ENCODE results near the gene CSF2RB.

The CSF2RB gene

DNA sequence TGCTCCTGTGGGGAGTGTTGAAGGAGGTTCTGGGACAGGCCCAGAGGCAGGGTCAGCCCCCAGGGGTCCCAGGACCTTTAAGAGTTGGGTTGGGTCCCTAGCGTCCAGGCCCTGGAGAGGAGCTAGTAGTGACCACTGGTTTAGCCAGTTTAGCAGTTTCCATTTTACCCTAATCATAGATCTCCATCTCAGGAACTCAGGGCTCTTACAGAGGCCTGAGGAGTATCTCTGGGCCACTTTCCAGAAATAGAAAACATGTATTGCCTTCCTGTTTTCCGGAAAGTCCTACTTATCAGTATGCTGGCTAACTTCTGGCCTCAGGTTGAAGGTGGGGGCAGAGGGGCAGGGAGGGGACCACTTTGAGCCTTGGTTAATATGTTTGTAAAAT is 39.1 kb upstream of the CSF2RB start:
- ChIA-PET POLR2A (interaction anchor here (1.0 kb wide), 1 partner anchor 13 kb away, joined by 4 read pairs; the partner anchor contains the start of gene NCF4), CTCF (interaction anchor here (0.5 to 2.0 kb wide), 14 partner anchors 8 to 292 kb away, joined by 3 to 12 read pairs (median 4); partner anchors contain the start of gene NCF4)
- no peak for DNase-seq (ENCODE audit: extremely low spot score)
- TF ChIP-seq, protein P1, sequence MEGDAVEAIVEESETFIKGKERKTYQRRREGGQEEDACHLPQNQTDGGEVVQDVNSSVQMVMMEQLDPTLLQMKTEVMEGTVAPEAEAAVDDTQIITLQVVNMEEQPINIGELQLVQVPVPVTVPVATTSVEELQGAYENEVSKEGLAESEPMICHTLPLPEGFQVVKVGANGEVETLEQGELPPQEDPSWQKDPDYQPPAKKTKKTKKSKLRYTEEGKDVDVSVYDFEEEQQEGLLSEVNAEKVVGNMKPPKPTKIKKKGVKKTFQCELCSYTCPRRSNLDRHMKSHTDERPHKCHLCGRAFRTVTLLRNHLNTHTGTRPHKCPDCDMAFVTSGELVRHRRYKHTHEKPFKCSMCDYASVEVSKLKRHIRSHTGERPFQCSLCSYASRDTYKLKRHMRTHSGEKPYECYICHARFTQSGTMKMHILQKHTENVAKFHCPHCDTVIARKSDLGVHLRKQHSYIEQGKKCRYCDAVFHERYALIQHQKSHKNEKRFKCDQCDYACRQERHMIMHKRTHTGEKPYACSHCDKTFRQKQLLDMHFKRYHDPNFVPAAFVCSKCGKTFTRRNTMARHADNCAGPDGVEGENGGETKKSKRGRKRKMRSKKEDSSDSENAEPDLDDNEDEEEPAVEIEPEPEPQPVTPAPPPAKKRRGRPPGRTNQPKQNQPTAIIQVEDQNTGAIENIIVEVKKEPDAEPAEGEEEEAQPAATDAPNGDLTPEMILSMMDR (IDR thresholded peaks at IDR 0.05; ENCODE audit: control extremely low read depth, extremely low read depth, low read depth, missing control alignments): no peak

DNA sequence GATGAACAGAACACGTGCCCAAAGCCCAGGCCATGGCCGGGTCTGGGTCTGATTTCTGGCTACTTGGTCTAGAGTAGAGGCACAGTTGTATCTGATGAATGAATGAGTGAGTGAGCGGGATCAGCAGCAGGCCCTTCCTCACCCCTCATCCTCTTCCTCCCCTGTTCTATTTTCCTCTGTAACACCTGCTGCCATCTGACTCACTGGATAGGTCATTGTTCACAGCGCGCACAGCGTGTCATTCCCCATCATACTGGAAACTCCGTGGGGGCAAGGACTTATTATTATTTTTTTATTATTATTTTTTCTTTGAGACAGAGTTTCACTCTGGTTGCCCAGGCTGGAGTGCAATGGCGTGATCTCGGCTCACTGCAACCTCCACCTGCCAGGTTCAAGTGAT is 38.7 kb upstream of the CSF2RB start:
- ChIA-PET CTCF (interaction anchor here (1.1 to 2.0 kb wide), 7 partner anchors 12 to 35 kb away, joined by 3 to 8 read pairs (median 4); partner anchors contain the start of gene NCF4), POLR2A (no interaction called here)
- TF ChIP-seq, protein P1 (IDR thresholded peaks at IDR 0.05; ENCODE audit: control extremely low read depth, extremely low read depth, low read depth, missing control alignments): no peak
- no peak for DNase-seq (ENCODE audit: extremely low spot score)

DNA sequence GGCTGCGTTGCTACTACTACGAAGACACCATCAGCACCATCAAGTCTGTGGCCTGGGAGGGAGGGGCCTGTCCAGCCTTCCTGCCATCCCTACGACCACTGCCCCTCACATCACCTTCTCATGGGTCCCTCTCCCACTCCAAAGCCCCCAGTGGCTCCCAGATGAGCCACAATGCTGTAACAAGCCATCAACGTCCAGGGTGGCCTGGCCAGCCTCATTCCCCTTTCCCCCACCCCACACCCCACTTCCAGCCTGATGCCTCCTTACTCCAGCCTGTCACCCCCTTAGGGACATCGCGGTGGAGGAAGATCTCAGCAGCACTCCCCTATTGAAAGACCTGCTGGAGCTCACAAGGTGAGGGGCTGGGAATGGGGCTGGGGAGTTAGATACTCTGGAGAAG is 37.7 kb upstream of the CSF2RB start:
- DNase-seq (ENCODE audit: extremely low spot score): no peak
- ChIA-PET POLR2A (no interaction called here), CTCF (interaction anchor here (0.7 to 1.3 kb wide), 3 partner anchors 16 to 102 kb away, joined by 3 to 5 read pairs (median 5); no protein-coding TSS in a partner anchor)
- TF ChIP-seq, protein P1 (IDR thresholded peaks at IDR 0.05; ENCODE audit: control extremely low read depth, extremely low read depth, low read depth, missing control alignments): no peak

DNA sequence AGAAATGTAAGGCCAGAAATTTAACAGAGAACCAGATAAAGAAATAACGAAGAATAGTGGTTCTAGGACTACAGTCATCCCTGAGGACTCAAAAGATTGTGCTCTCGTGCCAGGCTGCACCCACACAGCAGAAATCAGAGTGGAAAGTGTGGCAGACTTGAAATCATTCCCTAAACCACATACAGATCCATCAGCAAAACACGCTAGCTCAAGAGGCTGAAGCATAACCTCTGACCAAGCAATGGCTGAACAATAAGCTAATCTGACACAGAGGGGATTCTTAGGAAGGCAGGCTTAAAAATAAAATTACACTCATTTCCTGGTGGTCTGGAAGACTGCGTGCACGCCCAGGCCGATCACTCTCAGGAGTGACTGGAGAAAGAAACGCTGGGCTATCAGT is 33.7 kb upstream of the CSF2RB start:
- TF ChIP-seq, protein P1 (IDR thresholded peaks at IDR 0.05; ENCODE audit: control extremely low read depth, extremely low read depth, low read depth, missing control alignments): no peak
- DNase-seq (ENCODE audit: extremely low spot score): no peak
- ChIA-PET CTCF (interaction anchor here (1.2 to 3.7 kb wide), 3 partner anchors 10 to 23 kb away, joined by 3 to 22 read pairs (median 4); no protein-coding TSS in a partner anchor), POLR2A (no interaction called here)

DNA sequence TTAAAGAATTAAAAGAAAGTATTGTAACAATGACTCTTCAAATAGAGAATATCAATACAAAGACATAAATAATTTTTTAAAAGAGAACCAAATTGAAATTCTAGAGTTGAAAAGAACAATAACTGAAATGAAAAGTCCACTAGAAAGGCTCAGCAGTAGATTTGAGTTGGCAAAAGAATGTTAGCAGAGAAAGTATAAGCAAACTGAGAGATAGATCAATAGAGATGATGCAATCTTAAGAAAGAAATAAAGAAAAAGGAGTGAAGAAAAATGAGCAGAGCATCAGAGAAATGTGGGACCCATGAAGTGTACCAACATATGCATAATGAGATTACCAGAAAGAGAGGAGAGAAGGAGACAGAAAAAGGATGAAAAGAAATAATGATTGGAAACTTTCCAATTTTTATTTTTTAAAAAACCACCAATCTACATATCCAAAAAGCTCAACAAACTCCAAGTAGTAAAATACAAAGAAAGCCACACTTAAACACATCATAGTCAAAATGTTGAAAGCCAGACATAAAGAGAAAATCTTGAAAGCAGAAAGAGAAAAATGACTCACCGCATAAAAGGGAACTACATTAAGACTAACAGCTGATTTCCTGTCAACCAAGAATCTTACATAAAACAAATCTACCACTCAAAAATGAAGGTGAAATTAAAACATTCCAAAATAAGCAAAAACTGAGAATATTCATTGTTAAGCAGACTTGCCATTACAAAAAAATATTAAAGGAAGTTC is 31.8 kb upstream of the CSF2RB start:
- CTCF ChIA-PET: interaction anchor here (1.3 to 1.5 kb wide), 2 partner anchors 8 to 96 kb away, joined by 3 to 4 read pairs; no protein-coding TSS in a partner anchor
- no peak for DNase-seq (ENCODE audit: extremely low spot score)
- POLR2A ChIA-PET: no interaction called here
- TF ChIP-seq, protein P1 (IDR thresholded peaks at IDR 0.05; ENCODE audit: control extremely low read depth, extremely low read depth, low read depth, missing control alignments): no peak

DNA sequence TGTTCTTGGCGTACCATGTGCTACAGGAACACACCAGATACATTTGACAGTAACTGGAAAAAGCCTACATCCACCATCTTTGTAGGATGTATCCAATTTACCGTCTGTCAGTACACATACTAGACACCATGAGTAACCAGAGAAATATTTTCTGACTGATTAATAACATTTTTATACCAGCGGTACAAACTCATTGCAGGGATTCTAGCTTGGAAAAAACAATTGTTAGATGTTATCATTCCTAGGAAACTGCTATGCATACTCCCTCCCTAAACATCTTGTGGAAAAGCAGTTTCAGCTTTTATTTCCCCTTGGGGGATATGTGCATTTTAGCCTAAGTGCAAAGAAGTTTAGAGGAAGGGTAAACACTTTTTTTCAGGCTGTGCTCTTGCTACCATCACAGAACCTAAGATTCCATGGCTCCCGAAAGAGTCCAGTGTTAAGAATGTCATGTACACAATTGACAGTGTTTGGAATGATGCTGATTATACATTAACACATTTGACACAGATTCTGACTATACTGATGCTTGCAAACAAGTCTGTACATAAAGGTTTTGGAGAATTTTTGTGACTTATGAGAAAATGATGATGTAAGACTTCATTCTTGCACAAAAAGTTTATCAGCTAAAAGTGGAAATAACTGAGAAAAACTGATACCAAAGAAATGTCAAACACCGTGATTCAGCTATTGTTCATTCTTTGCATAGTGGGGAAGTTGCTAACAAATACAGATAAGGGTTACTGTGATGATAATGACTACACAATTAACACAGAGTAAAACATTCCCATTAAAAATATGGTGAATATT is 28.9 kb upstream of the CSF2RB start:
- POLR2A ChIA-PET: no interaction called here
- CTCF ChIA-PET: interaction anchor here (1.4 kb wide), 2 partner anchors 18 to 22 kb away, joined by 3 read pairs; no protein-coding TSS in a partner anchor
- TF ChIP-seq, protein P1 (IDR thresholded peaks at IDR 0.05; ENCODE audit: control extremely low read depth, extremely low read depth, low read depth, missing control alignments): no peak
- no peak for DNase-seq (ENCODE audit: extremely low spot score)

Data from GM10248 (cell line).